Measurements from ENCODE around the gene FGD3. TPM values are rescaled to one million over a fixed set of nuclear protein-coding genes. Genes with fewer than 3 reads are reported as not detected.

FGD3 gene
- total RNA-seq, 1 experiment from 2014 or later, result 1.8 TPM

- H3K27ac Mint-ChIP-seq, result no peak overlapping the region
- no peak overlapping the region for H4K5ac ChIP-seq (ENCODE audit: insufficient read length, low read depth, low read length)
Measured at GRCh38 chr9:93057042-93057702, 109.8 kb downstream of the FGD3 start.

More at GRCh38 chr9:93057042-93057702, 109.8 kb downstream of the FGD3 start:
- Mint-ChIP-seq H3K4me1 (peaks cover 51 to 57% of the 10 kb centered on the region in 2 experiments), H3K9me3 (no peaks in the 10 kb centered on the region), H3K27me3 (ENCODE audit: low read depth) (peaks cover 39% of the 10 kb centered on the region), H3K4me3 (no peak overlapping the region; a peak in 1 of 5 replicates), H3K36me3 (ENCODE audit: insufficient read depth in 1 of 3, low read depth in 3 of 3) (no peaks in the 10 kb centered on the region)
- H3K23me2 ChIP-seq (ENCODE audit: insufficient read length, low read depth, low read length, poor library complexity, severe bottlenecking), result no peaks in the 10 kb centered on the region
- no peak overlapping the region for H2BK120ac ChIP-seq (ENCODE audit: low read depth, low read length, poor library complexity, severe bottlenecking)
- no peak overlapping the region for H2BK20ac ChIP-seq (ENCODE audit: low read depth, low read length, poor library complexity, severe bottlenecking)
- H3K4ac ChIP-seq (ENCODE audit: low read depth, low read length), result no peak overlapping the region
- no peak overlapping the region for H2AFZ ChIP-seq (ENCODE audit: low read length)
- no peak overlapping the region for H2BK5ac ChIP-seq (ENCODE audit: insufficient read length, low read length)
- no peak overlapping the region for H3K9ac ChIP-seq (ENCODE audit: extremely low read depth, insufficient read length, low read length)
- H3K23ac ChIP-seq (ENCODE audit: insufficient read length, low read depth, low read length), result no peak overlapping the region
- H2AK5ac ChIP-seq (ENCODE audit: insufficient read length, low read length), result no peak overlapping the region
- H3K56ac ChIP-seq (ENCODE audit: insufficient read length, low read depth, low read length), result no peak overlapping the region
- no peak overlapping the region for H2BK15ac ChIP-seq (ENCODE audit: low read depth, low read length)
- H3K4me1 ChIP-seq (ENCODE audit: insufficient read depth, low read length), result no peaks in the 10 kb centered on the region
- no peaks in the 10 kb centered on the region for H3K79me1 ChIP-seq (ENCODE audit: insufficient read depth, low read depth, low read length, poor library complexity, severe bottlenecking)
- no peaks in the 10 kb centered on the region for H3K27me3 ChIP-seq (ENCODE audit: insufficient read depth, low read length)
- H3K18ac ChIP-seq (ENCODE audit: insufficient read length, low read depth, low read length), result no peak overlapping the region
- no peak overlapping the region for H3T11ph ChIP-seq (ENCODE audit: low read length)
- H4K8ac ChIP-seq (replicated peaks; ENCODE audit: insufficient read length, low read depth, low read length), result no peak overlapping the region
- no peak overlapping the region for H3K4me2 ChIP-seq (ENCODE audit: insufficient read depth, insufficient read length, low read length)
- H3K79me2 ChIP-seq (ENCODE audit: insufficient read depth, low read length), result no peaks in the 10 kb centered on the region
- H3K9me3 ChIP-seq (ENCODE audit: control insufficient read depth, low read depth, low read length), result no peaks in the 10 kb centered on the region
- H4K20me1 ChIP-seq (ENCODE audit: control insufficient read depth, insufficient read depth, insufficient read length), result no peaks in the 10 kb centered on the region
- no peak overlapping the region for H3K14ac ChIP-seq (ENCODE audit: insufficient read depth, low read length)
- no peak overlapping the region for H3K27ac ChIP-seq (ENCODE audit: insufficient read length, low read depth, low read length)
- peak; percentile 70 for DNase-seq
- no peak for TF ChIP-seq CTCF (conservative IDR thresholded peaks at IDR 0.05)
- no peak overlapping the region for H4K91ac ChIP-seq (ENCODE audit: insufficient read length, low read depth, low read length)
- WGBS (ENCODE audit: extremely low coverage, insufficient read length, low lambda C conversion rate), result no CpG with 5 or more reads among the region's 8 CpGs
- no peak overlapping the region for H2BK12ac ChIP-seq (ENCODE audit: insufficient read length, low read depth, low read length)
